ENCODE data around the gene SLC25A13.

Gene SLC25A13

GRCh38 chr7:96311967-96312366 lies 9.9 kb downstream of the SLC25A13 start:
- no peaks in the 10 kb centered on the region; the same call in 1 of the 2 replicates for H3K36me3 ChIP-seq (ENCODE audit: control insufficient read depth, insufficient read depth, low read length)
- H3K27ac ChIP-seq (ENCODE audit: low read length): no peak overlapping the region
- H3K4me3 ChIP-seq (ENCODE audit: low read length): no peak overlapping the region
- WGBS (ENCODE audit: insufficient coverage, insufficient read length): no CpG with 5 or more reads among the region's 2 CpGs
- H3K27me3 ChIP-seq (ENCODE audit: control insufficient read depth, insufficient read depth, low read length): no peaks in the 10 kb centered on the region
- H3K9me3 ChIP-seq (ENCODE audit: control insufficient read depth, insufficient read depth, low read length): no peaks in the 10 kb centered on the region
- no peak for DNase-seq (ENCODE audit: low read depth, low spot score)
- H3K4me1 ChIP-seq (ENCODE audit: control insufficient read depth, insufficient read depth, low read length): peaks cover 4% of the 10 kb centered on the region; the same call in 1 of the 2 replicates

- Histone ChIP-seq H3K4me1 (ENCODE audit: control insufficient read depth, insufficient read depth, low read length) (peaks cover 8% of the 10 kb centered on the region; the same call in 1 of the 2 replicates), H3K9me3 (ENCODE audit: control insufficient read depth, insufficient read depth, low read length) (no peaks in the 10 kb centered on the region), H3K27ac (ENCODE audit: low read length) (no peak overlapping the region), H3K36me3 (ENCODE audit: control insufficient read depth, insufficient read depth, low read length) (no peaks in the 10 kb centered on the region; the same call in 1 of the 2 replicates), H3K27me3 (ENCODE audit: control insufficient read depth, insufficient read depth, low read length) (no peaks in the 10 kb centered on the region), H3K4me3 (ENCODE audit: low read length) (no peak overlapping the region)
- no CpG with 5 or more reads among the region's 3 CpGs for whole genome bisulfite sequencing (ENCODE audit: insufficient coverage, insufficient read length)
- no peak for DNase-seq (ENCODE audit: low read depth, low spot score)
These were observed 11.8 kb downstream of the SLC25A13 start for GRCh38 chr7:96310110-96310509.

DNA sequence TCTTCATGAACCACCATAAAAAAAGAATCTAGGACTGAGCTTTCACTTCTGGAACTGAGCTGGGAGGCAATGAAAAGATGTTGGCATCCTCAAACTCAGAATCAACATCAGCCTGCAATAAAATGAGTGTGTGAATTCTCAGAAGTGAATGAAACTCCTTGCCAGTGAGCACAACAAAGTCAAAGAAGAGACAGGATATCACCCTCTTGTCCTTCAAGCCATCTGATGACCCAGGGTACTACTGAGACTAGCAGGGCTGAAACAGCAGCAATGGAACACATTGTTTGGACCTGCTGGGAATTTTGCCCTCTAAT lies 13.0 kb downstream of the SLC25A13 start:
- DNase-seq (ENCODE audit: low read depth, low spot score): no peak
- no peak overlapping the region for H3K27ac ChIP-seq (ENCODE audit: low read length)
- no peak overlapping the region for H3K4me3 ChIP-seq (ENCODE audit: low read length)
- peaks cover 8% of the 10 kb centered on the region; the same call in 1 of the 2 replicates for H3K4me1 ChIP-seq (ENCODE audit: control insufficient read depth, insufficient read depth, low read length)
- no peaks in the 10 kb centered on the region for H3K9me3 ChIP-seq (ENCODE audit: control insufficient read depth, insufficient read depth, low read length)
- H3K36me3 ChIP-seq (ENCODE audit: control insufficient read depth, insufficient read depth, low read length): no peaks in the 10 kb centered on the region; the same call in 1 of the 2 replicates
- H3K27me3 ChIP-seq (ENCODE audit: control insufficient read depth, insufficient read depth, low read length): no peaks in the 10 kb centered on the region

DNA sequence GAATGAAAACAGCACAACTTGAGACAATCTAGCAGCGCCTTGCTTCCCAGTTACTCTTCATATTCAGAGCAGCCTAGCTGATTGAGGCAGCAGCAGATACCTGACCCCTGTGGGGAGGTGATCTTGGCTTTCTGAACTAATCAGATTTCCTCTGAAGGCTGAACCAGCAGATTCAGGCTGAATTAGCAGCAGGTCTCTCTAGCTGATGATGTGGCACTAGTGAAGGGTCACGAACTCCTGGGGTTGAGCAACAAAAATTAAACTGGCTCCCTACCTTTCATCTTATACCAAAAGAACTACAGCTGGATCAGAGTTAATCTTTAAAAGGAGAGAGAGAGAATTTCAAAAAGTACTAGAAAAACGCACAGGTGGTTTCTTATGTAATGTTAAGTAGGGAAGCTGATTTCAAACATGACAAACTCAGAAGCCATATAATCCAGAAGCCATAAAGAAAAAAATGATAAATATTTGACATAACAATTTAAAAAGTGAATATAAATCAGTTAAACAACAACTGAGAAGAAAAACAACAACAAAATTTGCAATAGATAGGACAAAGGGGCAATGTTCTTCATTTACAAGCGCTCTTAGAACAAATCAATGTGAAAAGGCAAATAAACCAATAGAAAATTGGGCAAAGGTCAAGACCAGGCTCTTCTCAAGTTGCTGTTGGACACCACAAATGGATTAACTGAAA lies 13.5 kb downstream of the SLC25A13 start:
- Histone ChIP-seq H3K4me3 (ENCODE audit: low read length) (no peak overlapping the region), H3K27ac (ENCODE audit: low read length) (no peak overlapping the region), H3K27me3 (ENCODE audit: control insufficient read depth, insufficient read depth, low read length) (no peaks in the 10 kb centered on the region), H3K4me1 (ENCODE audit: control insufficient read depth, insufficient read depth, low read length) (peaks cover 8% of the 10 kb centered on the region; the same call in 1 of the 2 replicates), H3K36me3 (ENCODE audit: control insufficient read depth, insufficient read depth, low read length) (no peaks in the 10 kb centered on the region; the same call in 1 of the 2 replicates), H3K9me3 (ENCODE audit: control insufficient read depth, insufficient read depth, low read length) (no peaks in the 10 kb centered on the region)
- DNase-seq (ENCODE audit: low read depth, low spot score): peak; percentile 41
- no CpG with 5 or more reads among the region's 4 CpGs for WGBS (ENCODE audit: insufficient coverage, insufficient read length)

DNA sequence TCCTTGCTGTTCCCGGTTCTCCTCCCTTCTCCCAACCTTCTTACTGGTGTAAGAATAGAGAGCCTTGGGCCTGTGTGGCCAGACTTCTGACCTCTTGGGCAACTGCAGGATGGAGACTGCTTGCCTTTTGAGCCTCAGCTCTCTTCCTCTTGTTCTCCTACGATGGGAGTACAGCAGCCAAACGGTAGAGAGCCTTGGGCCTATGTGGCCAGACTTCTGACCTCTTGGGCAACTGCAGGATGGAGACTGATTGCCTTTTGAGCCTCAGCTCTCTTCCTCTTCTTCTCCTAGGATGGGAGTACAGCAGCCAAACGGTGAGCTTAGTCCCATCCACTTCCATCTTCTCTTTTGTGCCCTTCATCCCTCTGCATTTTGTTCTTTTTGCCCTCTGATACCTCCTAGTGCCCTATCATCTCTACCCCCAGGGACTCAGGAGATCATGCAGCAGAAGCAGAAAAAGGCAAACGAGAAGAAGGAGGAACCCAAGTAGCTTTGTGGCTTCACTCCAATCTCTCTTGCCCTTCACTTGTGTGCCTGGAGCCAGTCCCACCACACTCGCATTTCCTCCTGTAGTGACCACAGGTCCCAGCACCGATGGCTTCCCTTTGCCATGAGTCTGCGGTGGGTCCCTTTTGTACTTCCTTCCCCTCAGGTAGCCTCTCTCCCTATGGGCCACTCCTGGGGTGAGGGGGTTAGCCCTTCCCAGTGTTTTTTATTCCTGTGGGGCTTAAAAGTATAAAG lies 15.3 kb downstream of the SLC25A13 start:
- Histone ChIP-seq H3K36me3 (ENCODE audit: control insufficient read depth, insufficient read depth, low read length) (no peaks in the 10 kb centered on the region), H3K27ac (ENCODE audit: low read length) (no peak overlapping the region), H3K9me3 (ENCODE audit: control insufficient read depth, insufficient read depth, low read length) (no peaks in the 10 kb centered on the region), H3K4me3 (ENCODE audit: low read length) (no peak overlapping the region), H3K27me3 (ENCODE audit: control insufficient read depth, insufficient read depth, low read length) (no peaks in the 10 kb centered on the region), H3K4me1 (ENCODE audit: control insufficient read depth, insufficient read depth, low read length) (peaks cover 8% of the 10 kb centered on the region; the same call in 1 of the 2 replicates)
- DNase-seq (ENCODE audit: low read depth, low spot score): no peak
- no CpG with 5 or more reads among the region's 8 CpGs for WGBS (ENCODE audit: insufficient coverage, insufficient read length)

- H3K27me3 ChIP-seq (ENCODE audit: control insufficient read depth, insufficient read depth, low read length): no peaks in the 10 kb centered on the region
- H3K36me3 ChIP-seq (ENCODE audit: control insufficient read depth, insufficient read depth, low read length): no peaks in the 10 kb centered on the region
- no peaks in the 10 kb centered on the region for H3K9me3 ChIP-seq (ENCODE audit: control insufficient read depth, insufficient read depth, low read length)
- peaks cover 8% of the 10 kb centered on the region; the same call in 1 of the 2 replicates for H3K4me1 ChIP-seq (ENCODE audit: control insufficient read depth, insufficient read depth, low read length)
- no peak overlapping the region for H3K27ac ChIP-seq (ENCODE audit: low read length)
- DNase-seq (ENCODE audit: low read depth, low spot score): no peak
- no CpG with 5 or more reads among the region's 2 CpGs for WGBS (ENCODE audit: insufficient coverage, insufficient read length)
- no peak overlapping the region for H3K4me3 ChIP-seq (ENCODE audit: low read length)
These were observed 16.0 kb downstream of the SLC25A13 start for GRCh38 chr7:96305915-96306314.

- no peaks in the 10 kb centered on the region for H3K27me3 ChIP-seq (ENCODE audit: control insufficient read depth, insufficient read depth, low read length)
- H3K4me1 ChIP-seq (ENCODE audit: control insufficient read depth, insufficient read depth, low read length): peaks cover 8% of the 10 kb centered on the region; the same call in 1 of the 2 replicates
- no peak overlapping the region for H3K4me3 ChIP-seq (ENCODE audit: low read length)
- no peak for DNase-seq (ENCODE audit: low read depth, low spot score)
- no peaks in the 10 kb centered on the region for H3K36me3 ChIP-seq (ENCODE audit: control insufficient read depth, insufficient read depth, low read length)
- H3K27ac ChIP-seq (ENCODE audit: low read length): no peak overlapping the region
- WGBS (ENCODE audit: insufficient coverage, insufficient read length): no CpG with 5 or more reads among the region's 3 CpGs
- no peaks in the 10 kb centered on the region for H3K9me3 ChIP-seq (ENCODE audit: control insufficient read depth, insufficient read depth, low read length)
These were observed 17.3 kb downstream of the SLC25A13 start for GRCh38 chr7:96304573-96304972.

- Histone ChIP-seq H3K4me3 (ENCODE audit: low read length) (no peak overlapping the region), H3K4me1 (ENCODE audit: control insufficient read depth, insufficient read depth, low read length) (peaks cover 6% of the 10 kb centered on the region; the same call in 1 of the 2 replicates), H3K9me3 (ENCODE audit: control insufficient read depth, insufficient read depth, low read length) (no peaks in the 10 kb centered on the region), H3K27ac (ENCODE audit: low read length) (no peak overlapping the region), H3K27me3 (ENCODE audit: control insufficient read depth, insufficient read depth, low read length) (no peaks in the 10 kb centered on the region), H3K36me3 (ENCODE audit: control insufficient read depth, insufficient read depth, low read length) (no peaks in the 10 kb centered on the region)
- WGBS (ENCODE audit: insufficient coverage, insufficient read length): no CpG with 5 or more reads among the region's 5 CpGs
- no peak for DNase-seq (ENCODE audit: low read depth, low spot score)
These were observed 18.0 kb downstream of the SLC25A13 start for GRCh38 chr7:96303686-96304443.

GRCh38 chr7:96303105-96303685 lies 18.7 kb downstream of the SLC25A13 start:
- no peak overlapping the region for H3K27ac ChIP-seq (ENCODE audit: low read length)
- no CpG with 5 or more reads among the region's 5 CpGs for WGBS (ENCODE audit: insufficient coverage, insufficient read length)
- no peaks in the 10 kb centered on the region for H3K36me3 ChIP-seq (ENCODE audit: control insufficient read depth, insufficient read depth, low read length)
- DNase-seq (ENCODE audit: low read depth, low spot score): no peak
- no peak overlapping the region for H3K4me3 ChIP-seq (ENCODE audit: low read length)
- no peaks in the 10 kb centered on the region for H3K27me3 ChIP-seq (ENCODE audit: control insufficient read depth, insufficient read depth, low read length)
- H3K9me3 ChIP-seq (ENCODE audit: control insufficient read depth, insufficient read depth, low read length): no peaks in the 10 kb centered on the region
- peaks cover 4% of the 10 kb centered on the region; the same call in 1 of the 2 replicates for H3K4me1 ChIP-seq (ENCODE audit: control insufficient read depth, insufficient read depth, low read length)

GRCh38 chr7:96300986-96301385 lies 20.9 kb downstream of the SLC25A13 start:
- Histone ChIP-seq H3K36me3 (ENCODE audit: control insufficient read depth, insufficient read depth, low read length) (no peaks in the 10 kb centered on the region), H3K4me1 (ENCODE audit: control insufficient read depth, insufficient read depth, low read length) (no peaks in the 10 kb centered on the region), H3K4me3 (ENCODE audit: low read length) (no peak overlapping the region), H3K27ac (ENCODE audit: low read length) (no peak overlapping the region), H3K9me3 (ENCODE audit: control insufficient read depth, insufficient read depth, low read length) (no peaks in the 10 kb centered on the region), H3K27me3 (ENCODE audit: control insufficient read depth, insufficient read depth, low read length) (no peaks in the 10 kb centered on the region)
- no peak for DNase-seq (ENCODE audit: low read depth, low spot score)
- WGBS (ENCODE audit: insufficient coverage, insufficient read length): no CpG with 5 or more reads among the region's 1 CpG

All from iPS DF 6.9 (cell line).